Stomach (tissue), 4 donors: ENCODE measurements around the gene PLK5.
"Not testable (repeated sequence)": the region's sequence is repeated elsewhere in the genome, so short reads cannot be mapped to it uniquely, and the experiment has no call there.

Experiments used
- CTCF ChIP-seq, 7 experiments: fragments of 450-650 bp in 4 of 7; fragments of 200-600 bp in 3 of 7; sonication (generic) in 3 of 7; IDR thresholded peaks; one replicate each; pipeline ENCODE4 v1.5.1; 2016 to 2019; ENCODE audit warnings: antibody characterized with exemption in 7 of 7, control low read depth in 2 of 7, mild to moderate bottlenecking in 1 of 7
- POLR2A ChIP-seq, 4 donors: fragments of 450-650 bp; IDR thresholded peaks; one replicate each; pipeline ENCODE4 v1.6.1; 2016; ENCODE audit warnings: antibody characterized with exemption in 4 of 4, control low read depth in 2 of 4, mild to moderate bottlenecking in 1 of 4, moderate library complexity in 1 of 4
- POLR2AphosphoS5 ChIP-seq, 3 donors: sonication (generic); formaldehyde crosslinking; IDR thresholded peaks; one replicate each; pipeline ENCODE4 v1.6.1; 2016; ENCODE audit warnings: antibody characterized with exemption in 3 of 3

- TF ChIP-seq POLR2A, POLR2AphosphoS5, CTCF (IDR thresholded peaks at IDR 0.05): not testable (repeated sequence)
Measured at GRCh38 chr19:1539749-1540148, 15.9 kb downstream of the PLK5 start.
